Caco-2 (cell line): Measurements from ENCODE around the gene MTHFD1L. TPM values are rescaled to one million over a fixed set of nuclear protein-coding genes. Genes with fewer than 3 reads are reported as not detected.

Source experiments
- BruUV-seq: library from RNA; stranded (reverse); fragments of 400-500 nt; replicated peaks from 2 replicates; lab custom pipeline; 2021; lab: Mats Ljungman, UMichigan
- CTCF ChIA-PET: fragments of 300-600 bp; sonication (Branson Sonifier 250); formaldehyde crosslinking; loops from one replicate; lab custom pipeline; 2022; ENCODE audit warnings: antibody characterized with exemption; lab: Charles Lee
- POLR2A ChIA-PET: fragments of 300-600 bp; sonication (Branson Sonifier 250); formaldehyde crosslinking; loops from one replicate; lab custom pipeline; 2022; ENCODE audit warnings: antibody characterized with exemption; lab: Charles Lee
- DNase-seq, 2 experiments: peaks; one replicate each; pipeline versions ENCODE4 v3.0.0 to v3.0.0-alpha.2; 2020 to 2022
- H3K27me3 ChIP-seq: replicated peaks from 2 replicates; pipeline ENCODE4 v1.6.0; 2011; ENCODE audit warnings: low read length; ENCODE audit not compliant: control insufficient read depth, insufficient read depth
- H3K36me3 ChIP-seq: 2 replicates; pipeline ENCODE4 v1.5.1; 2011; ENCODE audit warnings: low read length; ENCODE audit not compliant: control insufficient read depth, insufficient read depth
- H3K4me1 ChIP-seq: fragments of 250-450 bp; sonication (Bioruptor Pico); 2 replicates; pipeline ENCODE4 v1.5.1; 2020; ENCODE audit warnings: mild to moderate bottlenecking
- H3K4me3 ChIP-seq: 2 replicates; pipeline ENCODE4 v1.5.1; 2011; ENCODE audit warnings: low read depth, mild to moderate bottlenecking, control low read depth, low read length
- H3K9me3 ChIP-seq: fragments of 250-450 bp; sonication (Bioruptor Pico); 2 replicates; pipeline ENCODE4 v1.5.1; 2020; ENCODE audit warnings: mild to moderate bottlenecking, moderate library complexity
- H3K27ac Mint-ChIP-seq: one replicate; pipeline ENCODE4 v1.8.0; 2022; ENCODE audit warnings: mixed read lengths; ENCODE audit not compliant: unreplicated experiment
- H3K27me3 Mint-ChIP-seq: one replicate; pipeline ENCODE4 v1.8.0; 2022; ENCODE audit warnings: mixed read lengths; ENCODE audit not compliant: insufficient read depth, unreplicated experiment
- H3K36me3 Mint-ChIP-seq: one replicate; pipeline ENCODE4 v1.8.0; 2022; ENCODE audit warnings: mild to moderate bottlenecking, mixed read lengths; ENCODE audit not compliant: insufficient read depth, unreplicated experiment
- H3K4me1 Mint-ChIP-seq: one replicate; pipeline ENCODE4 v1.8.0; 2022; ENCODE audit warnings: low read depth, mixed read lengths; ENCODE audit not compliant: unreplicated experiment
- H3K4me3 Mint-ChIP-seq: one replicate; pipeline ENCODE4 v1.8.0; 2022; ENCODE audit warnings: mild to moderate bottlenecking, moderate library complexity, mixed read lengths; ENCODE audit not compliant: unreplicated experiment
- H3K9me3 Mint-ChIP-seq: one replicate; pipeline ENCODE4 v1.8.0; 2022; ENCODE audit warnings: mixed read lengths; ENCODE audit not compliant: unreplicated experiment
- CTCF ChIP-seq, 2 experiments: fragments of 200-600 bp in 1 of 2; IDR thresholded peaks; 1 replicate in 1 of 2; 2 replicates in 1 of 2; pipeline versions ENCODE4 v1.5.1 to v1.8.0; 2011 to 2022; ENCODE audit warnings: antibody characterized with exemption in 1 of 2, control low read depth in 1 of 2, inconsistent platforms in 1 of 2, low read depth in 1 of 2, low read length in 1 of 2, mild to moderate bottlenecking in 1 of 2, moderate library complexity in 1 of 2; ENCODE audit not compliant: insufficient read depth in 1 of 2, severe bottlenecking in 1 of 2, unreplicated experiment in 1 of 2
- intact Hi-C: fragments of 100-400 bp; cut with micrococcal nuclease; formaldehyde crosslinking; loops from one replicate; pipeline ENCODE4 v1.10.0; 2022; ENCODE audit not compliant: unreplicated experiment
- total RNA-seq: library from RNA; stranded (reverse); gene quantifications from 2 replicates; pipeline ENCODE4 v1.2.3, GENCODE V29; 2022

The MTHFD1L gene
- total RNA-seq, 1 experiment from 2014 or later, result 102 TPM

GRCh38 chr6:151148111-151148510 lies 282.6 kb downstream of the MTHFD1L start:
- no peaks in the 10 kb centered on the region for H3K36me3 ChIP-seq
- H3K9me3 Mint-ChIP-seq, result no peaks in the 10 kb centered on the region
- H3K4me1 Mint-ChIP-seq, result no peaks in the 10 kb centered on the region
- ChIA-PET CTCF (no interaction called here), POLR2A (no interaction called here)
- no peak overlapping the region for H3K27ac Mint-ChIP-seq
- no peaks in the 10 kb centered on the region for H3K9me3 ChIP-seq
- TF ChIP-seq CTCF (IDR thresholded peaks at IDR 0.05; ENCODE audit: insufficient read depth in 1 of 2, low read depth in 1 of 2, low read length in 1 of 2, severe bottlenecking in 1 of 2, unreplicated experiment in 1 of 2), result no peak
- no peak overlapping the region for H3K4me3 Mint-ChIP-seq
- no peaks in the 10 kb centered on the region for H3K4me1 ChIP-seq
- BruUV-seq, result no TSS peak
- H3K27me3 ChIP-seq, result no peaks in the 10 kb centered on the region
- no peak for DNase-seq
- H3K27me3 Mint-ChIP-seq, result no peaks in the 10 kb centered on the region
- intact Hi-C loops, result no loop called here
- no peaks in the 10 kb centered on the region for H3K36me3 Mint-ChIP-seq
- no peak overlapping the region for H3K4me3 ChIP-seq

GRCh38 chr6:151149793-151150192 lies 284.3 kb downstream of the MTHFD1L start:
- no peak overlapping the region for H3K4me3 ChIP-seq
- intact Hi-C loops, result no loop called here
- Mint-ChIP-seq H3K4me3 (no peak overlapping the region), H3K27ac (no peak overlapping the region), H3K36me3 (no peaks in the 10 kb centered on the region), H3K9me3 (no peaks in the 10 kb centered on the region), H3K27me3 (no peaks in the 10 kb centered on the region), H3K4me1 (peaks cover under 1% of the 10 kb centered on the region)
- H3K4me1 ChIP-seq, result no peaks in the 10 kb centered on the region
- no peak for DNase-seq
- ChIA-PET CTCF (interaction anchor here (0.7 kb wide), 1 partner anchor 28 kb away, joined by 3 read pairs; no protein-coding TSS in a partner anchor), POLR2A (no interaction called here)
- H3K36me3 ChIP-seq, result no peaks in the 10 kb centered on the region
- BruUV-seq, result no TSS peak
- no peak for TF ChIP-seq CTCF (IDR thresholded peaks at IDR 0.05; ENCODE audit: insufficient read depth in 1 of 2, low read depth in 1 of 2, low read length in 1 of 2, severe bottlenecking in 1 of 2, unreplicated experiment in 1 of 2)
- no peaks in the 10 kb centered on the region for H3K27me3 ChIP-seq
- no peaks in the 10 kb centered on the region for H3K9me3 ChIP-seq
